HepG2 (cell line): ENCODE measurements around the gene TNFAIP8L1. TPM values are rescaled to one million over a fixed set of nuclear protein-coding genes. Genes with fewer than 3 reads are reported as not detected.

ENCODE experiments used
- ERF ChIP-seq: IDR thresholded peaks from 2 replicates; pipeline ENCODE4 v1.6.1; 2018; ENCODE audit warnings: missing biosample characterization, missing genetic modification reagents
- RBM39 ChIP-seq: fragments of 200-400 bp; formaldehyde crosslinking; IDR thresholded peaks from one replicate; pipeline ENCODE4 v1.6.1; 2018; ENCODE audit warnings: antibody characterized with exemption, mild to moderate bottlenecking, low read depth, low read length; ENCODE audit not compliant: poor library complexity, severe bottlenecking
- RFXAP ChIP-seq: sonication (generic); formaldehyde crosslinking; IDR thresholded peaks from 2 replicates; pipeline ENCODE4 v1.4.0; 2020; ENCODE audit warnings: missing genetic modification reagents, borderline replicate concordance
- ZFP1 ChIP-seq: IDR thresholded peaks from 2 replicates; pipeline ENCODE4 v1.6.1; 2016
- ZFX ChIP-seq: sonication (generic); formaldehyde crosslinking; IDR thresholded peaks from 2 replicates; pipeline ENCODE4 v1.4.0; 2020; ENCODE audit warnings: mild to moderate bottlenecking, low read depth, missing genetic modification reagents, moderate library complexity
- ZKSCAN1 ChIP-seq: fragments of 150-350 bp; IDR thresholded peaks from 2 replicates; pipeline ENCODE4 v1.6.1; 2014; ENCODE audit warnings: low read length
- ZNF160 ChIP-seq: sonication (generic); formaldehyde crosslinking; IDR thresholded peaks from 2 replicates; pipeline ENCODE4 v1.8.0; 2022; ENCODE audit warnings: mild to moderate bottlenecking, inconsistent platforms, missing genetic modification reagents
- ZNF232 ChIP-seq: sonication (generic); formaldehyde crosslinking; IDR thresholded peaks from 2 replicates; pipeline ENCODE4 v1.4.0; 2020; ENCODE audit warnings: missing genetic modification reagents, borderline replicate concordance
- ZNF263 ChIP-seq: sonication (generic); formaldehyde crosslinking; IDR thresholded peaks from 2 replicates; pipeline ENCODE4 v1.4.0; 2020; ENCODE audit warnings: missing genetic modification reagents
- ZNF496 ChIP-seq: sonication (generic); formaldehyde crosslinking; IDR thresholded peaks from 2 replicates; pipeline ENCODE4 v1.8.1; 2023; ENCODE audit warnings: mild to moderate bottlenecking, moderate library complexity, missing genetic modification reagents; ENCODE audit not compliant: insufficient replicate concordance
- ZNF530 ChIP-seq: sonication (generic); formaldehyde crosslinking; IDR thresholded peaks from 2 replicates; pipeline ENCODE4 v1.5.0; 2020; ENCODE audit warnings: low read depth, mild to moderate bottlenecking, missing genetic modification reagents
- ZNF687 ChIP-seq: sonication (generic); formaldehyde crosslinking; IDR thresholded peaks from 2 replicates; pipeline ENCODE4 v1.5.1; 2020; ENCODE audit warnings: mild to moderate bottlenecking, missing genetic modification reagents, moderate library complexity
- polyA plus RNA-seq, 8 experiments: library from polyadenylated mRNA; depleted of rRNA in 3 of 8; stranded (reverse) in 7 of 8; unstranded in 1 of 8; fragments of >200 nt; fragmentation: Illumina TruSeq in 4 of 8; extraction: Trizol in 4 of 8; gene quantifications; 2 replicates each; pipeline versions ENCODE4 v1.2.1 to v1.2.3, GENCODE V29; 2011 to 2016; ENCODE audit warnings: low read depth in 4 of 8, missing spikeins in 1 of 8, mixed read lengths in 1 of 8; ENCODE audit not compliant: insufficient read depth in 1 of 8
- total RNA-seq, 5 experiments: library from RNA; depleted of rRNA; stranded (reverse); fragments of >200 nt; fragmentation: Illumina TruSeq; extraction: Trizol; gene quantifications; 2 replicates each; pipeline ENCODE4 v1.2.3, GENCODE V29; 2016; ENCODE audit warnings: low read depth in 1 of 5
- TF ChIP-seq, protein P1 (sequence below): sonication (generic); formaldehyde crosslinking; IDR thresholded peaks from 2 replicates; pipeline ENCODE4 v1.5.0; 2020; ENCODE audit warnings: missing genetic modification reagents
- TF ChIP-seq, protein P2 (sequence below): sonication (generic); formaldehyde crosslinking; IDR thresholded peaks from 2 replicates; pipeline ENCODE4 v1.4.0; 2020; ENCODE audit warnings: mild to moderate bottlenecking, missing genetic modification reagents
- TF ChIP-seq, protein P3 (sequence below): sonication (generic); formaldehyde crosslinking; IDR thresholded peaks from 2 replicates; pipeline ENCODE4 v1.9.0; 2022; ENCODE audit warnings: missing genetic modification reagents, mild to moderate bottlenecking, borderline replicate concordance

The TNFAIP8L1 gene
- total and polyA plus RNA-seq, 2 of the 13 experiments (the other 11 are each of a cell fraction or from before 2014, with no cell fraction given): 13.4 to 21.4 TPM

DNA sequence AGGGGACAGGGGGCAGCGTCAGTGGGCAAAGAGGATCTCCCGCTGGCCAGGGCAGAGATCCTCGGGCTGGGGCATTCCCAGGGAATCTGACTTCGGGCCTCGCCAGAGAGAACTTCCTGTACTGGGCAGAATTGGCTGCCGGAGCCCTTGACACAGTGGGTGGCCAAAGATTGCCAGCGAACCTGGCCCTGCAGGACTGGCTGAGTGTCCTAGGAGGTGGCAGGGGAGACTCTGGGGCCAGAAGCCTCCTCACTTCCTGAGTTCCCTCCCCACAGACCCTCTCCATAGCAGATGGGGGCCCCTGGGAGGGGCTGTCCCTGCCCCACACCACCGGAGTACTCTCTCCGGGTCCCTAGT is 65.0 kb downstream of the TNFAIP8L1 start (continued):
- TF ChIP-seq ZNF160 (CRISPR knock-in tag) (no peak), ZNF263 (no peak), RBM39 (no peak), ERF (CRISPR knock-in tag) (no peak), RFXAP (CRISPR knock-in tag) (0 out of 2 replicates have a peak, but pooled peaks have one; percentile 11), ZFX (no peak), ZNF530 (CRISPR knock-in tag) (no peak), ZNF232 (CRISPR knock-in tag) (no peak), ZKSCAN1 (no peak), ZNF496 (CRISPR knock-in tag) (no peak), ZFP1 (CRISPR knock-in tag) (no peak), ZNF687 (CRISPR knock-in tag) (peak; percentile 26; the same call in 1 of the 2 replicates)
- TF ChIP-seq, protein P1, sequence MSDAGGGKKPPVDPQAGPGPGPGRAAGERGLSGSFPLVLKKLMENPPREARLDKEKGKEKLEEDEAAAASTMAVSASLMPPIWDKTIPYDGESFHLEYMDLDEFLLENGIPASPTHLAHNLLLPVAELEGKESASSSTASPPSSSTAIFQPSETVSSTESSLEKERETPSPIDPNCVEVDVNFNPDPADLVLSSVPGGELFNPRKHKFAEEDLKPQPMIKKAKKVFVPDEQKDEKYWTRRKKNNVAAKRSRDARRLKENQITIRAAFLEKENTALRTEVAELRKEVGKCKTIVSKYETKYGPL: no peak
- TF ChIP-seq, protein P2, sequence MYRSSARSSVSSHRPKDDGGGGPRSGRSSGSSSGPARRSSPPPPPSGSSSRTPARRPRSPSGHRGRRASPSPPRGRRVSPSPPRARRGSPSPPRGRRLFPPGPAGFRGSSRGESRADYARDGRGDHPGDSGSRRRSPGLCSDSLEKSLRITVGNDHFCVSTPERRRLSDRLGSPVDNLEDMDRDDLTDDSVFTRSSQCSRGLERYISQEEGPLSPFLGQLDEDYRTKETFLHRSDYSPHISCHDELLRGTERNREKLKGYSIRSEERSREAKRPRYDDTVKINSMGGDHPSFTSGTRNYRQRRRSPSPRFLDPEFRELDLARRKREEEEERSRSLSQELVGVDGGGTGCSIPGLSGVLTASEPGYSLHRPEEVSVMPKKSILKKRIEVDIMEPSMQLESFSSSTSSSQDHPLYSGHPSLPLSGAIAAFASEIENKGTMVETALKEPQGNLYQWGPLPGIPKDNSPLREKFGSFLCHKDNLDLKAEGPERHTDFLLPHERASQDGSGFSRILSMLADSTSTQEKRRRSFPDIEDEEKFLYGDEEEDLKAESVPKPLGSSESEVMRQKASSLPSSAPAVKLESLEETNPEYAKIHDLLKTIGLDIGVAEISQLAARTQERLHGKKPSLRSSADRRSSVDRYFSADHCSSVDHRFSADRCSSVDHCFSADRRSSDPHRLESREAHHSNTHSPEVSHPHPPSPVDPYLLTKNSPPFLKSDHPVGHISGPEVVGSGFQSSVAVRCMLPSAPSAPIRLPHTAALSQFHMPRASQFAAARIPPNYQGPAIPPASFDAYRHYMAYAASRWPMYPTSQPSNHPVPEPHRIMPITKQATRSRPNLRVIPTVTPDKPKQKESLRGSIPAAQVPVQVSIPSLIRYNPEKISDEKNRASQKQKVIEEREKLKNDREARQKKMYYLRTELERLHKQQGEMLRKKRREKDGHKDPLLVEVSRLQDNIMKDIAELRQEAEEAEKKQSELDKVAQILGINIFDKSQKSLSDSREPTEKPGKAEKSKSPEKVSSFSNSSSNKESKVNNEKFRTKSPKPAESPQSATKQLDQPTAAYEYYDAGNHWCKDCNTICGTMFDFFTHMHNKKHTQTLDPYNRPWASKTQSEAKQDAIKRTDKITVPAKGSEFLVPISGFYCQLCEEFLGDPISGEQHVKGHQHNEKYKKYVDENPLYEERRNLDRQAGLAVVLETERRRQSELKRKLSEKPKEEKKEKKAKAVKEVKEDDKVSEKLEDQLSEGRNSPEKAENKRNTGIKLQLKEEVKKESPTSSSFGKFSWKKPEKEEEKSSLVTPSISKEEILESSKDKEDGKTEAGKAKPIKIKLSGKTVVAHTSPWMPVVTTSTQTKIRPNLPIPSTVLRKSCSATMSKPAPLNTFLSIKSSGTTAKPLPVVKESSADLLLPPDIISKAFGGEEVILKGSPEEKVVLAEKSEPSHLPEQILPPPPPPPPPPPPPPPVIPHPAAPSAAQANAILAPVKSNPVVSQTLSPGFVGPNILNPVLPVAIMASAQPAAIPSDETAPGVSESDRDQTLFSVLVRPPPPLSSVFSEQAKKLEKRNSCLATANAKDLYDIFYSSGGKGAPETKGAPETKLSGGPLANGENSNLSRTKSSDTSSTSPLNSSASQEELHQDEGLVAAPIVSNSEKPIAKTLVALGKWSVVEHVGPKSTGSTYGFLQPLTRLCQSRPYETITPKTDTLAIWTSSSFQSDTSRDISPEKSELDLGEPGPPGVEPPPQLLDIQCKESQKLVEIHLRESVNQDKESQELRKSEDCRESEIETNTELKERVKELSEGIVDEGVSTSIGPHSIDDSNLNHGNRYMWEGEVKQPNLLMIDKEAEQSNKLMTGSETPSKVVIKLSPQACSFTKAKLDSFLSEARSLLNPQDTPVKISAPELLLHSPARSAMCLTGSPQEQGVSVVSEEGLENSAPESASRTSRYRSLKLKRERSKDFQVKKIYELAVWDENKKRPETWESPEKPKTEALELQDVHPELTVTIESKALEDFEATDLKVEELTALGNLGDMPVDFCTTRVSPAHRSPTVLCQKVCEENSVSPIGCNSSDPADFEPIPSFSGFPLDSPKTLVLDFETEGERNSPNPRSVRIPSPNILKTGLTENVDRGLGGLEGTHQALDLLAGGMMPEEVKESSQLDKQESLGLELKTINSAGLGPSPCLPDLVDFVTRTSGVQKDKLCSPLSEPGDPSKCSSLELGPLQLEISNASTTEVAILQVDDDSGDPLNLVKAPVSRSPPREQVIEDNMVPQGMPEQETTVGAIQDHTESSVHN: no peak
- TF ChIP-seq, protein P3, sequence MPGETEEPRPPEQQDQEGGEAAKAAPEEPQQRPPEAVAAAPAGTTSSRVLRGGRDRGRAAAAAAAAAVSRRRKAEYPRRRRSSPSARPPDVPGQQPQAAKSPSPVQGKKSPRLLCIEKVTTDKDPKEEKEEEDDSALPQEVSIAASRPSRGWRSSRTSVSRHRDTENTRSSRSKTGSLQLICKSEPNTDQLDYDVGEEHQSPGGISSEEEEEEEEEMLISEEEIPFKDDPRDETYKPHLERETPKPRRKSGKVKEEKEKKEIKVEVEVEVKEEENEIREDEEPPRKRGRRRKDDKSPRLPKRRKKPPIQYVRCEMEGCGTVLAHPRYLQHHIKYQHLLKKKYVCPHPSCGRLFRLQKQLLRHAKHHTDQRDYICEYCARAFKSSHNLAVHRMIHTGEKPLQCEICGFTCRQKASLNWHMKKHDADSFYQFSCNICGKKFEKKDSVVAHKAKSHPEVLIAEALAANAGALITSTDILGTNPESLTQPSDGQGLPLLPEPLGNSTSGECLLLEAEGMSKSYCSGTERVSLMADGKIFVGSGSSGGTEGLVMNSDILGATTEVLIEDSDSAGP (CRISPR knock-in tag): 0 out of 2 replicates have a peak, but pooled peaks have one; percentile 27
- TF ChIP-seq, all 625 proteins: peak for 3
